Measurements from ENCODE around the gene THSD4.

THSD4 gene

DNA sequence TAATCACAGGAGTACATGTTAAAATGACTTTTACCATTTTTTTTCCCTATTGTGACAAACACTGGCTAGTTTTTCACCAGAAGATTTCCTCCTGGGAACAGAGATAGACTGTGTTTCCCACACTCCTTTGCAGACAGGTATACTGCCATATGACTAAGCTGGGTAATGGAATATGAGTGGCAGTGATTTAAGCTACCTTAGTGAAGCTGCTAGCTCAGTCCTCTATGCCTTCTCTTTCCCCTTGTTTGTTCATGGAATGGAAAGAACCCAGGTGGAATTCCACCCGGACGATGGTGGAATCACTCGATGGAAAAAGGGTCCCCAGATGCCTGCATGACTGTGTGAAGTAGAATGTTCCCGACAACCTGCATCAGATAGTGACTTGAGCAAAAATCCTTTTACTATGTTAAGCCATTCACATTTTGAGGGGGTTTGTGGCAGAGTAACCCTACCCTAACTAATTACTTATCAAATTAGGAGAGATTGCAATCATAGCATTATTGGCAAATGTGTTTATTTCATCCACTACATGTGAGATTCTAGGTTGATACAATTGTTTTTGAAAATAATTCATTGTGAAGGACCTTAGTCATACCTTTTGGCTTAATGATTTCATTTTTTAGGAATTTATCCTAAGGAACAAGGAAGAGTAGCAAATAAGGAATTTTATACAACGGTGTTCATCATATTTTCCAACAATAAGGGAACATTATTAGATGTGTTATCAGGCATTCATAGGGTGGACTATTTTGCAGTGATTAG lies 16.5 kb downstream of the THSD4 start:
- Histone ChIP-seq H3K4me2 (no peak overlapping the region), H3K27ac (no peak overlapping the region), H3K79me2 (ENCODE audit: insufficient read depth, low read depth) (no peaks in the 10 kb centered on the region), H3K36me3 (ENCODE audit: insufficient read depth) (no peaks in the 10 kb centered on the region), H3K9ac (no peak overlapping the region), H3K4me3 (IDR thresholded peaks at IDR 0.05; ENCODE audit: insufficient read depth, low read depth, low read length) (no peak overlapping the region), H4K20me1 (ENCODE audit: insufficient read depth) (no peaks in the 10 kb centered on the region), H3K4me1 (ENCODE audit: low read depth, poor library complexity, severe bottlenecking) (no peaks in the 10 kb centered on the region), H3K27me3 (ENCODE audit: insufficient read depth, low read depth) (no peaks in the 10 kb centered on the region), H2AFZ (ENCODE audit: low read depth) (no peak overlapping the region)
- TF ChIP-seq CTCF (conservative IDR thresholded peaks at IDR 0.05; ENCODE audit: low read depth, low read length) = no peak

GRCh38 chr15:71133747-71134472 lies 18.6 kb downstream of the THSD4 start:
- TF ChIP-seq CTCF (conservative IDR thresholded peaks at IDR 0.05; ENCODE audit: low read depth, low read length) = no peak

GRCh38 chr15:71136159-71136783 lies 21.0 kb downstream of the THSD4 start:
- no peak overlapping the region for H3K4me2 ChIP-seq
- H3K27ac ChIP-seq = no peak overlapping the region
- no peaks in the 10 kb centered on the region for H4K20me1 ChIP-seq (ENCODE audit: insufficient read depth)
- no peak overlapping the region for H3K9ac ChIP-seq
- no peak overlapping the region for H2AFZ ChIP-seq (ENCODE audit: low read depth)
- no peaks in the 10 kb centered on the region for H3K79me2 ChIP-seq (ENCODE audit: insufficient read depth, low read depth)
- no peak overlapping the region for H3K4me3 ChIP-seq (IDR thresholded peaks at IDR 0.05; ENCODE audit: insufficient read depth, low read depth, low read length)
- no peak for TF ChIP-seq CTCF (conservative IDR thresholded peaks at IDR 0.05; ENCODE audit: low read depth, low read length)
- H3K36me3 ChIP-seq (ENCODE audit: insufficient read depth) = no peaks in the 10 kb centered on the region
- no peaks in the 10 kb centered on the region for H3K27me3 ChIP-seq (ENCODE audit: insufficient read depth, low read depth)
- H3K4me1 ChIP-seq (ENCODE audit: low read depth, poor library complexity, severe bottlenecking) = no peaks in the 10 kb centered on the region

More at GRCh38 chr15:71133747-71134472, 18.6 kb downstream of the THSD4 start:
- no peaks in the 10 kb centered on the region for H3K27me3 ChIP-seq (ENCODE audit: insufficient read depth, low read depth)
- H3K4me3 ChIP-seq (IDR thresholded peaks at IDR 0.05; ENCODE audit: insufficient read depth, low read depth, low read length) = no peak overlapping the region
- H3K4me2 ChIP-seq = no peak overlapping the region
- H2AFZ ChIP-seq (ENCODE audit: low read depth) = no peak overlapping the region
- H3K4me1 ChIP-seq (ENCODE audit: low read depth, poor library complexity, severe bottlenecking) = no peaks in the 10 kb centered on the region
- no peak overlapping the region for H3K27ac ChIP-seq
- H3K36me3 ChIP-seq (ENCODE audit: insufficient read depth) = no peaks in the 10 kb centered on the region
- no peaks in the 10 kb centered on the region for H4K20me1 ChIP-seq (ENCODE audit: insufficient read depth)
- H3K9ac ChIP-seq = no peak overlapping the region
- no peaks in the 10 kb centered on the region for H3K79me2 ChIP-seq (ENCODE audit: insufficient read depth, low read depth)

- Histone ChIP-seq H3K9ac (no peak overlapping the region), H4K20me1 (ENCODE audit: insufficient read depth) (no peaks in the 10 kb centered on the region), H3K4me3 (IDR thresholded peaks at IDR 0.05; ENCODE audit: insufficient read depth, low read depth, low read length) (no peak overlapping the region), H3K27me3 (ENCODE audit: insufficient read depth, low read depth) (no peaks in the 10 kb centered on the region), H3K36me3 (ENCODE audit: insufficient read depth) (no peaks in the 10 kb centered on the region), H3K79me2 (ENCODE audit: insufficient read depth, low read depth) (no peaks in the 10 kb centered on the region), H2AFZ (ENCODE audit: low read depth) (no peak overlapping the region), H3K27ac (no peak overlapping the region), H3K4me2 (no peak overlapping the region), H3K4me1 (ENCODE audit: low read depth, poor library complexity, severe bottlenecking) (no peaks in the 10 kb centered on the region)
- no peak for TF ChIP-seq CTCF (conservative IDR thresholded peaks at IDR 0.05; ENCODE audit: low read depth, low read length)
Measured at GRCh38 chr15:71136793-71137518, 21.7 kb downstream of the THSD4 start.
